Measurements from ENCODE around the gene CADM2.

CADM2 gene

DNA sequence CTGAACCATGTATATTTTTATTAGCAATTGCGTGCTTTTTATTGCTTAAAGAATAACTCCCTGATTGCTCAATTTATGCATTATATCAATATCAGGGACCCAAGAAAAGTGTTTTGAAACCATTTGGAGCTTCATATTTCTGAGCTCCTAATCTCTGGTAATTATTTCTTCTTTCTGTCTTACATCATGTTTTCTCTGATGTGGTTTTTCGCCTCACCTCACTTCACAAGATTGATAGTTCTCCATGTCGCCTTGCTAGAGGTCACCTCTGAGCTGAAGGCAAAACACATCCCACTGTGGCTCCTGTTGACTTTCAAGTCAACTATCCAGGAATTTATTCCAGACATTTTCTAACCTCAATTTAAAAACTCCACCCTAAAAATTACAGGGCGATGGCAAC lies 837.4 kb downstream of the CADM2 start:
- no peak for DNase-seq (ENCODE audit: low read depth, low spot score)

DNA sequence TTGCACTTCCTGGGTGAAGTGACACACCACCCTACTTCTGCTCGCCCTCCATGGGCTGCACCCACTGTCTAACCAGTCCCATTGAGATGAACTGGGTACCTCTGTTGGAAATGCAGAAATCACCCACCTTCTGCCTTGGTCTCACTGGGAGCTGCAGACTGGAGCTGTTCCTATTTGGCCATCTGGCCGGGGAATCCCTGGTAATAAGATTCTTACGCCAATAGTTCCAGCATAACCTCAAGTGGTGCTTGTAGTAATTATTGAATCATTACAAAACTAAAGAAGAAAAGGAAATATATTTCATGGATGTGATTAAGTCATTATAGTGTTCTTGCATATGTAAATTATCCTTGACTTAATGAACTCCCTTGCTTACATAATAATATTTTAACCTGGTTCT lies 841.9 kb downstream of the CADM2 start:
- no peak for DNase-seq (ENCODE audit: low read depth, low spot score)

DNA sequence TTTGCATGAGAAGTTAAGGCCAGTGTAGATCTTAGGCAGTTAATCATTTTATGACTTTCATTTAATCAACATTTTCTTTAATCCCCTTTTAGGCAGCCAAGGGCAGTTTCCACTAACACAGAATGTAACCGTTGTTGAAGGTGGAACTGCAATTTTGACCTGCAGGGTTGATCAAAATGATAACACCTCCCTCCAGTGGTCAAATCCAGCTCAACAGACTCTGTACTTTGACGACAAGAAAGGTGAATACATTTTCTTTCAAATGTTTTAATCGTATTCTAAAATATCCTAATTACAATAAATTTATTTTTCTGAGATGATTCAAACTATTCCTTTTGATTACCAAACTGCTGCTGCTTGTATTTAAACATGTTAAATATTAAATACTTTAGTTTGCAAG lies 843.2 kb downstream of the CADM2 start:
- no peak for DNase-seq (ENCODE audit: low read depth, low spot score)

DNA sequence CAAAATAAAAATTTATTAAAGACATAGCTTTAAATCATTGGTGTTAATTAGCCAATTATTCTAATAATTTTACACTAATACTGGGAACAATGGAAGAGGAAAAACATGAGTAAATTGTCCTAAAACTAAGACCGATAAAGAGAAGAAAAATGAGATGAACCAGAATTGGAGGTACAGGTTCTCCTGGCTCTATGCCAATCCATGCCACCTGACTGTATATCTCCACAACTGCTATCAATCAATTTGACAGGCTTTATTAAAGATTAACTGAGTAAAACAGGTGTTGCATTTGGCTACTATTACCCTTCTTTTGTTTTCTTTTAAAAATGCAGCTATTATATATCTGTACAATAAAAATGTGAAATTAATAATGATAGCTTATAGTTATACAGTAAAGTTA lies 850.0 kb downstream of the CADM2 start:
- no peak for DNase-seq (ENCODE audit: low read depth, low spot score)

DNA sequence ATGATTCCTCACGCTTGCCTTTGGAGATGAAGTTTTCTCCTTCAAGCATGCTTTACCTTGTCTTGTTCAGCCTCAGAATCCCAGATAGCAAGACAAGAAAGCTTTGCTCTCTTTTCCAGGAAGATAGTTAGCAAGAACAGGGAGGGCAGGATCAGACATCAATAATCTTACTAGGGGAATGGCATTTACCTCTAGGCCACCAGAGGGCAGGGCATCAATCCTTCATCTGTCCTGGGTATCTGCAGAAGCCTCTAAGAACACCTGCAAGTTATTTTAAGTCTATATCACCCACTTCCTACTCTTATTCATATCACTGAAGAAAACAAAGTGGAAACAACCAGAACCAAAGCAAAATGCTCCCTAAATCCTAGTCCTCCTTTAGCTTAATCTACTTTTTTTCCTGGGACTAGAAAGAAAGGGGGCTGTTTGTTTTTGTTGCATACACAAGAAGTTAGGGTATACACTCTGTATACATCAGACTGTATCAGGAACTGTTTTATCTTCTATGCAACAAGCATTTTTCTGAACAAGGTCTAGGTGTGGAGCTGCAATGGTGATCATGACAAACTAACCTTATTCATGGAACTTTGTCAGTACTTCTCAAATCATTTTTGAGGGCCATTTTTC lies 862.5 kb downstream of the CADM2 start:
- peak; percentile 9 for DNase-seq (ENCODE audit: low read depth, low spot score)

DNA sequence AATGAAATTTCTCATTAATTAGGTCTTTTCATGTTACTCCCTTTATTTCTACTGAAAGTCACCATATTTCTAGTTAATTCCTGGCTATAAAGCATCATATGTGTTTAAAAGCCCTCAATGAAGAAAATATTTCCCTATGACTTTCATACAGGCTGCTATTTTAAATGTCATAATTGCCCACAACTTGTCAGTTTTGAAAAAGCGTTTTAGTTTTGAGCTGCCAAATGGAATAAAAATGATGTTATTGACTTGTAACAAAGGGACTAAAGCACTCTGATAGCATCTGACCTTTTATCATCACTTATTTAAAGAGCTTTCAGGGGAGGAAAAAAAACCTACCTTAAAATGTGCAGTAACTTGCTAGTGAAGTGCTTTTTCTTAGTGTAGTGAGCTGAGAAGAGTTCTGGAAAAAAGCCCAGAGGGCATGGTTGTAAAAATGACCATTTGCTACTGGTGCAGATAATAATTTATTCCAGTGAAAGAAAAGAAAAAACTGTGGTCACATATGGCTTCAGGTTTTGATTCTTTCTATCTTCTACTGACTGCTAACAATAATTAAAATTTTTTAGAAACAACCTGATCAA lies 877.2 kb downstream of the CADM2 start:
- DNase-seq (ENCODE audit: low read depth, low spot score), result no peak

DNA sequence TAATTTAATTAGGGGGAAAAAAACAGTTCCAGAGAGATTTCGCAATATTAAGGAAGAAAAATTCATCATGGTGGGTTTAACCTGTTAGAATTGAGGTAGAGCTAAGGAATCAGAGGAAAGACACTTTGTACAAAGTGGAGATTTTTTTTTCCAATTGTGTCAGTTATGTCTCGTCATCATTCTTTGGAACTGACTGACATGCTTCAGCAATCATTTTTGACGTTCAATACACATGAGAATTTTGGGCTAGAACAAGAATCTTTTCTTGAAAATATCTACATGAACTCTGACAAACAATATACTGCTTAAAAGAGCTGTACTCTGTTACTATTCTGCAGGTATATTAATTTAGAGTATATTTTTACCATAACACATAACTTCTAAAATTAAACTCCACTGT lies 878.6 kb downstream of the CADM2 start:
- no peak for DNase-seq (ENCODE audit: low read depth, low spot score)

DNA sequence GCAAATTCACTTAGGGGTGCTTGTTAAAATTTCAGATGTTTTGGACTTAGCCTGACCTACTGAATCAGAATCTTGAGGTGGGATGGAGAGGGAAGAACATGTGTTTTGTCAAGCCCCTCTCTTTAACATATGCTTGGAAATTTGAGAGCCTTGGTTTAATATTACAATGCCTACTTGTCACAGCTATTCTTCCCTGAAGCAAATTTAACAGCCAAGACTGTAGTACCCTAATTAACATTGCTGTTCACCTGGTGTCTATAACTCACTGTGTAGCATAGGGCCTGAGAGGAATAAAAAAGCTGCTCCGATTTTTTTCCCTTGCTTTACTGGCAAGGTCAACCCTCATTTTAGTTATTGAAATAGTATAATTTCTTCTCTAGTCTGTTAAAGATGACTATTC lies 880.1 kb downstream of the CADM2 start:
- no peak for DNase-seq (ENCODE audit: low read depth, low spot score)

DNA sequence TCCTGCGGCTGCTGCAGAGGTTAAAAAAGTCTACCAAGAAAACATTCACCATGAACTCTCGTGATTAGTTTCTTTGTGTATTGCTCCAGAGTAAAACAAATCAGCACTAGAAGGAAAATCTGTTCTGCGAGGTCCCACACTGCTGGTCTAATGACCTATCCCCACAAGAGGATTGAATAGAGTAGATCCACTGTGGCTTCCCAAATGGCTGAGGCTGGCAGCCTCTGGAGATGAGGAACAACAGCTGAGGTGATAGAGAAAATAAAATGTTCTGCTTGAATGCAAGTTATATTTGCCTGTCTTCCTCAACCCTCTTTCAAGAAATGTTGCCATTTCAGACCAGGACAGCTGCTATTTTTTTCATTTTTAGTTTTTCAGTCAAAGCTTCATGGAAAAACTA lies 883.3 kb downstream of the CADM2 start:
- DNase-seq (ENCODE audit: low read depth, low spot score), result no peak

DNA sequence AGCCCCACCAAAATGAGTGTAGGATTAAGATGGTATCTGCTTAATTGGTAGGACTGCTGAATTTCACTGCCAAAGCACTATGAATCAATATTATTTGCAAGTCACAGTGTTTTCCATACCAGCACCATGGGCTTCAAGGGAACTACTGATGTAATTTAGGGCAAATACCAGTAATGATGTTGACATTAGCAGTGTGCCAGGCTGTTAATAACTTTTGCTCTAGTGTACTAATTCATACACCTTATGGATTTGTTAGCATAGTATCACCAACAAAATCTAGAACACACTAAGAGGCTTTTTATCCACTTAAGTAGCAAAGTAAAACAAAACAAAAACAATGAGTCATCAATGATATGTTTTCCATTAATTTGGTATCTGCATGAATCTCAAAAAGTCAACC lies 888.2 kb downstream of the CADM2 start:
- DNase-seq (ENCODE audit: low read depth, low spot score), result no peak

DNA sequence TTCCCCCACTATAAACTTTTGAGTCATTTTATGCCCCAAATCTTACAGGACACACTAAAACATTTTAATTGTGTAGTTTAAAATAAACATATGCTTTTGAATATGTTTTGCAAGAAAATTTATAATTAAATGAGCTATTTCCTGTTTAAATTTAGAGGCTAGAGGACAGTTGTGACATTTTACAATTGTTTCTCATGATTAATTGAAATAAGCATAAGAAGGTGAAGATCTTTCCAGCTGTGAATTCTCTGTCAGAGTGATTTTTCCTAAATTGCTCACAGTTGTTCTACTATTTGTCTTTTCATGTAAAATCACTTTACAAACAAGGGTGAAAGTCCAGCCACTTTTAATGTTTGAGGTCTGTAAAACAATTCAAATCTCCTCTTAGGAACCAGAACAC lies 892.3 kb downstream of the CADM2 start:
- DNase-seq (ENCODE audit: low read depth, low spot score), result no peak

DNA sequence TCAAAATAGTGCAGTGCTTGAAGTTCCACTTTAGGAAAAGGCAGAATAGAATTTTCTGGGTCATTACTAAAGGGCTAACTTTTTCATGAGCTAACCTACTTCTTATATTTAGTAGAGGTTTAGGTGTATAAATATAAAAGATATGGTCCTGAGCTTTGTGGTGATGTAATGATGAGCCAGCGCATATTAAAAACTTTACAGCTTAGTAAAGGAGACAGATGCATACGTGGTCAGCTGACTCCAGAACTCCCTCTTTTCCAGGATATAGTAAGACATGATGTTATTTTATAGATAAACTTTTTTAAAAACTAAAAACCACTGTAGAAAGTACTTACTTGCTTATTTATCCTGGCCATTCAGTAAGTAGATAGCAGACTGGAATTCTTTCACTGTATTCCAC lies 895.0 kb downstream of the CADM2 start:
- no peak for DNase-seq (ENCODE audit: low read depth, low spot score)

DNA sequence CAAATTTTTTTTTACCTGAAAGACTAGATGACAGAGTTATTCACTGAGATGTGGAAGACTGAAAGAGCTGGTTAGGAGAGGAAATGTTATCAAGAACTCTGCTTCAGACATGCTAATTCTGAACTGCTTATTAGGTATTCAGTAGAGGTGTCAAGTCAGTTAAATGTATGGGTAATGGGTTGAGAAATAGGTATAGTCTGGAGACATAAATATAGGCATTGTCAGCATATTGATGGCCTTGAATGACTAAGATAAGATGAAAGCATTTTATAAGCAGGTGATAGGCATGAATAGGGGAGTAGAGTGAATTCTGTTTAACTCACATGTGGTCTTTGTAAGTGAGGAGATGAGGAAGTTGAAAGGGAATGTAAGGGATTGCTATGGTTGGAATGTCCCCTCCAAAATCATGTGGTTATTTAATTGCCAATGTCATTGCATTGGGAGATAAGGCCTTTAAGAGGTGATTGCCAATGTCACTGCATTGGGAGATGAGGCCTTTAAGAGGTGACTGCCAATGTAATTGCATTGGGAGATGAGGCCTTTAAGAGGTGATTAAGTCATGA lies 904.2 kb downstream of the CADM2 start:
- no peak for DNase-seq (ENCODE audit: low read depth, low spot score)

DNA sequence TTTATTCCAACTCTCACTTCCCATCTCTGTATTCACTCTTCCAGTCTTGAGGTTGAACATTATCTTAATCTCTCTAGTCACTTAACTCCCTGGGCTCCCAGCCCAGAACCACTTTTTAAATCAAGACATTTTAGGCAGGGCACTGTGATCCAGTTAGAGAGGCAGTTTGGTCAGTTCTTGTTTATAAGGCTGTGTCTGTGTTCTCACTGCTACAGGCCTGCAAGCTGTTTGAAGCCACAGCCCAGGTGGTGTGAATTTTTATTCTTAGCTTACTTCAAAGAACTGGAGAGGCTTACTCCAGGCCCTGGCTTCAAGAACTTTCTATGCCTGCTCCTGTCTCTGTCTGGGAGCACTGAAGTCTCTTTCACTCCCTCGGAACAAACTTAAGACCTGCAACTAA lies 906.1 kb downstream of the CADM2 start:
- DNase-seq (ENCODE audit: low read depth, low spot score), result no peak

DNA sequence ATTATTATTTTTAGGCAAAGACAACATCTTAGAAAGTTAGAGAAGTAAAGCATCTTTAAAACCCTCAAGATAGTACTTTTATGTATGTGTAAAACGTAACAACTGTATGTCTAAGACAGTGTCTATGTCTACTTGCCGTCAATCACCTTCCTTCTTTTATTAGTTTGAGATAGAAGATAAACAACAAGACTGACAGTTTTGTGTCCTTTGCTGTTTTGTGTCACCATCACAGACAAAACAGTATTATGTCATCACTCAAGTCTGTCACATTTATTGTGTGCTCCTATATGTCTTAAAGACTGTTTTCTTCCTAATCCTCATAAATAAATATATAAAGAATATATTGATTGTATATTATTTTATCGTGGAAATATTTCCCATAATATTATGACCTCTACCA lies 908.3 kb downstream of the CADM2 start:
- DNase-seq (ENCODE audit: low read depth, low spot score), result no peak

DNA sequence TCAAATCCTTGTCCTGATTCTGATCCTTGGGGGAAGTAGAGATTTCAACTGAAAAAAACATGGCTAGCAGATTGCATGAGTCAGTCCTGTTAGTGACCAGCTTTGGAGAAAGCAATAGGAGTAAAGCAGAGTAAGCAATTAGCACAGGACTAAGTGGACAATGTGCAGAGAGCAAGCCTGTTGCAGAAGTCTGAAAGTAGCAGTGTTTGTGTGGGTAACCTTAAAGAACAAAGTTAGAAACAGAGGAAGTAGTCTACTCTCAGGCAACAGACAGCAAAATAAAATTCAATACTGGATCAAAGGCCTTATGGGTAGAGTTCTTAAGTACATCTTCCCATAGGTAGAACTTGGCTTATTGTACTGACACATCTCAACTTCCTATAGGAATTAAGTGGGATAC lies 916.8 kb downstream of the CADM2 start:
- DNase-seq (ENCODE audit: low read depth, low spot score), result no peak

DNA sequence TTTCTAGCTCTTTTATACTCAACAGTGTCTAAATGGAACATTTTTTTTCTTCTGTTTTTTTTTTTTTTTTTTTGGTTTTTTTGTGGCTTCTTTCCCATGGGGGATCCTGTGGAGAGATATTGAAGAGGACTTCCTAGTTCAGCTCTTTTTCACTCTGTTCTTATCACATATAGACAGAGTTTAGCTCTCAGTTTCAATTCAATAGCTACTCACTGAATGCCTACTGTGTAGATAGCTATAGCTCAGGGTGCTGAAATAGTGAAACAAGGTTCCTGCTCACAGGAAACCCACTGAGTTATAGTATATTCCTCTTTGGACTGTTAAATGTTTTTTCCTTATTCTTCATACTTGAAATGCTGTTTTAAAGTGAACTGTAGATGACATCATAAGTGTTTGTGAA lies 918.8 kb downstream of the CADM2 start:
- no peak for DNase-seq (ENCODE audit: low read depth, low spot score)

DNA sequence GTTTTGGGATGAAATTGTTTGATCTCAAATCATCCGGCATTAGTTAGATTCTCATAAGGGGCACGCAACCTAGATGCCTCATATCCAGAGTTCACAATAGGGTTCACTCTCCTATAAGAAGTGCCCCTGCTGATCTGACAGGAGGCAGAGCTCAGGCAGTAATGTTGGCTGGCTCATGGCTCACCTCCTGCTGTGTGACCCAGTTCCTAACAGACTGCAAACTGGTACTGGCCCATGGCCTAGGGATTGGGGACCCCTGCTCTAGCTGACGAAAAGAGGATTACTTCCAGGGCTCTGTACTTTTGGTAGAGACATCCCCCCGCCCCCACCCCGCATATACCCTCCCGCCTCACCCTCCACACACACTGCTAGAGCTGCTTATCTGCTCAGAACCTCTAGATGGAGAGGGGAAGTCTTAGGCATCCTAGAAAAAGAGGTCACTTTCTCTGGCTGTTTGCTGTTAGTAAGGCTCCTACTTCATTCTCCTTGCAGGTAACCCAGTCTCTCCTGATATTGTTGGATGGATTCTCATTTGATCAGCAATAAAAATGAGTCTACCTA lies 923.1 kb downstream of the CADM2 start:
- no peak for DNase-seq (ENCODE audit: low read depth, low spot score)

DNA sequence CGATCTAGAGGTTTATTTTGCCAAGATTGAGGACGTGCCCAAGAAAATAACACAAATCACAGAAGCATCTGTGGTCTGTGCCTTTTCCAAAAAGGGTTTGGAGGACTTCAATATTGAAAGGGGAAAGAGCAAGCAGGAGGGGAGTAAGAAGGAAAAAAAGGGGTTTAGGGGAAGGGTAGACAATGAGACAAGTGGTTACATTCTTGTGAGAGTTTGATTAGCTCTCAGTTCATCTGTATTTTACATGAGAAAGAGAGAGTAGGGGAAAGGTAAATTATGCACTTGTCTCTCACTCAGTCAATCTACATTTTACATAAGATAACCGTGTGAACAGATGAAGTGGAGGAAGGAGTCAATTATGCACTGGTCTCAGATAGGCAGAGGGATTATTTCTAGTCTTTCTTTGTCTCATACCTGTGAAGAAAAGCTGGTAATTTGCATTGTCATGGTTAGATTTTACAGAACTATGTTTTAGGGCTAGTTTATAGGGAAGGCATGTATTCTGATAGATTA lies 931.3 kb downstream of the CADM2 start:
- DNase-seq (ENCODE audit: low read depth, low spot score), result no peak

DNA sequence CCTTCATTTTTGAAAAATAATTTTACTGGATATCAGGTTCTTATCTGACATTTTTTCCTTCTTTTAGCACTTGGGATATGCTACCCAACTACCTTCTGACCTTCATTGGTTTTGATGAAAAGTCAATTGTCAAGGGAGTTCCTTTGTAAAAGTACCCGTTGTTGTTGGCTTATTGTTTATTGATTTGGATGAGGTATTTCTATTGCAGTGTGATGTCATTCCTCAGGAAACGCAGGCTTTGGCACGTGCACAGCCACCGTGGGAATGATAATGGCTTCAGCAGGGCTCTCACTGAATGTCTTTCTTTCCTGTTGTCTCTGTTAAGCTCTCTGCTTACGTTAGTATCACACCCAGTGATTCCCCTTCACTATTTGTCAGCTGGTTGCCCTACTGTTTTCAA lies 944.6 kb downstream of the CADM2 start:
- no peak for DNase-seq (ENCODE audit: low read depth, low spot score)

DNA sequence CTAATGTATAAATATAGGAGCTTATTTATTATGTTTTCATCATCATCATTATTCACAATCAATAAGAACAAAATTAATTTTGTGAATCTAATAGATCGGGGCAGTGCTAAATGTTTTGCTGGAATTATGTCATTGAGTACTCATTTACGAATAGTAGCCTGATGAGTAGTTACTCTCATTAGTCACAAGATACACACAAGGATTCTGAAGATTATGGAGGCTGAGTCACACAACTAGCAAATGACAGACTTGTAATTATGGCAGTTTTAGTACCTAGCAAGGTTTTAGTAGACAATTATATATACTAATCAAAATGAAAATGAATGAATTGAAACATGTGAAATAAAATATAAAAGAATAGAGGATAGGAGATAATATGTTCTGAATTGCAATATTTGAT lies 954.2 kb downstream of the CADM2 start:
- no peak for DNase-seq (ENCODE audit: low read depth, low spot score)

DNA sequence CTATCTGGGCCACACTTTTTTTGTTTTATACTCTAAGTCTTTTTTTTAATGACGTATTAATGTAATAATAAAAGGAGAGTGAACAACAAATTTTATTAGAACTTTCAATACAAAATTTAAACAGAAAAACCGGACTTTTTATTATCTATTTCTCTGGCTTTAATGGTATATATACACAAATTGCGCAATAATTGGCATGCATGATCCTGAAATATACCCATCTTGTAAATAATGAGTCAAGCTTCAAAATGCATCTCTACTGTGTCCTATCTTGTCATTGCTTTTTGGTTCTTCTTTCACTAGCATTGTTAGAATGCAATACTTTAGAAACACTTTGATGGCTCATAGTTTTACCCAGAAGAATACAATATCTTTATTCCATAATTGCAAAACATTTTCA lies 963.6 kb downstream of the CADM2 start:
- DNase-seq (ENCODE audit: low read depth, low spot score), result no peak

DNA sequence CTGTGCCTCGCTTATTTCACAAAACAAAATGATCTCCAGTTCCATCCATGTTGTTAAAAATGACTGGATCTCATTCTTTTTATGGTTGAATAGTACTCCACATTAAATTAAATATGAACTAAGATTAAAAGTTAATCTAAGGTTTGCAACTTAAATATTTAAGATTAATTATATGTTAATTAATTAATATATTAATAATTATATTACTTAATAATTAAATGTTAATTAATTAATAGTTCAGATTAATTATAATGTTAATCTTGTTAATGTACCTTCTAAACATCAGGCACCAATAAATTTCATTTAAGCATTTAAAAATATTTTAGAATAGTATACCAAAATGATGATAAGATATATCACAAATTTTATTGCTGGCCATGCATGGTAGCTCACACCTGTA lies 971.9 kb downstream of the CADM2 start:
- no peak for DNase-seq (ENCODE audit: low read depth, low spot score)

Measured in ELF-1 (cell line).